ENCODE results near the gene NAXD.
"Not testable (repeated sequence)": the region's sequence is repeated elsewhere in the genome, so short reads cannot be mapped to it uniquely, and the experiment has no call there.

NAXD gene

DNA sequence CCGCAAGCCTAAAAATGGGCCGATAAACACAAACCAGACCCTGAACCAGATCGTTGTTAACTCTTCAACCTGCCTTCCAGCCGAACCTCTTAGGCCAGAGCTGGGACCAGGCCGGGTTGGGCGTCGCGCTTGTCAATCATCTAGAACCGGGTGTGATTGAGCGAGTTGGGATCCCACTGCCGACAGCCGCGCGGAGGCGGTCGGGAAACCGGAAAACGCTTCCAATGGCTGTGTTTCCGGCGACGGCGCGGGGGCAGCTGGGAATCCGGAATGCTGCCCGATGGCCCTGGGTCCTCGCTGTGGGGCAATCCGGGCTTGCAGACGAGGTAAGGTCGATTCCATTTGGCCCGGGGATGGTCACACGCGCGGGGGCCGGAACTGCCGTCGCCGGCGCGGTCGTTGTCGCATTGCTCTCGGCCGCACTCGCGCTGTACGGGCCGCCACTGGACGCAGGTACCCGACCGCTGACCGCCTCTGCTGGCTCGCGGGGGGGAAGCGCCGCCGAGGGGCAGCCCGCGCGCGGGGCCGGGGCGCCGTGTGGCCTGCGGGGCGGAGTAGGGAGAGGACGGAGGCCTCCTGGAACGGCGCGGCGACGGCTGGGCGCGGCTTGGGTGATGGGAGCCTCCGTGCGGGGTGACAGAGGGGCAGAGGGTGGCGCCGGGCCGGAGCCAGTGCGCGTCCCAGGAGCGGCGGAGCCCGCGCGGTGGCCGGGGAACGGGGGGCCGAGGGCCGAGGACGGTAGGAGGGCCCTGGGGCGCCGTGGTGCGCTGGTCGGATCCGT lies at the start of gene NAXD:
Gene NAXD, plus strand, starts transcription at position 224 of the 781 bp plus-strand sequence. Its CDS starts 57 bp downstream, at position 281.
- peak; percentile 63 for DNase-seq (ENCODE audit: low read depth)

DNA sequence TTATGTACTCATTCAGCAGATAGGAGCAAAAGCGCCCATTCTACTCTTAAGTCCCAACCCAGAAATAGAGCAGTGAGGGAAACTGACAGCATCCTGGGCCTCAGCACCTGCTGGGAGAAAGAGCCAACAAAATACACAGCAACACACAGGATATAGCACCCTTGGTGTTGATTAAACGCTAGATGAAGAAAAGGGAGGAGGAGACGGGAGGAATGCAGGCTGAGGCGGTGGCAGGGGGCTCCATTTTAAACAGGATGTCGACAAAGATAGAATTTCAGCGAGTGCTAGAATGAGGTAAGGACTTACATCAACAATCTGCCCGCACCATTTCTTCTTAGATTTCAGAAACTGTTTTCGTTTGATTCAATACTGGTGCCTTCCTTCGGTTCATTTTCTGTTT lies 49.2 kb upstream of the NAXD start:
- no peak for DNase-seq (ENCODE audit: low read depth)

DNA sequence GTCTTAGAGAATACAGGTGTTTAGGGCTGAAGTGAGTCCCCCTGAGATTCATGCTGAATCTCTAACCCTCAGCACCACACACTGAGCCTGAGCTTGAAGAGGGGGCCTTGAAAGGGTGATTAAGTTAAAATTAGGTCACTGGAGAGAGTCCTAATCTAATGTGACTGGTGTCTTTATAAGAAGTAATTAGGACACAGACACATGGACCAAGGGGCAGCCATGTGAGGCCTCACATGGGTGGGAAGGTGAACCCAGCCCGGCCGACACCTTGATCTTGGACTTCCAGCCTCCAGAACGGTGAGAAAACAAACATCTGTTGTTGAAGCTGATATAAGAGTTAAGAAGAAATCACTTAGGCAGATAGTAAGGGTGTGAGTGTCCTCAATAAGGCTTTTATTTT lies 46.7 kb upstream of the NAXD start:
- no peak for DNase-seq (ENCODE audit: low read depth)

DNA sequence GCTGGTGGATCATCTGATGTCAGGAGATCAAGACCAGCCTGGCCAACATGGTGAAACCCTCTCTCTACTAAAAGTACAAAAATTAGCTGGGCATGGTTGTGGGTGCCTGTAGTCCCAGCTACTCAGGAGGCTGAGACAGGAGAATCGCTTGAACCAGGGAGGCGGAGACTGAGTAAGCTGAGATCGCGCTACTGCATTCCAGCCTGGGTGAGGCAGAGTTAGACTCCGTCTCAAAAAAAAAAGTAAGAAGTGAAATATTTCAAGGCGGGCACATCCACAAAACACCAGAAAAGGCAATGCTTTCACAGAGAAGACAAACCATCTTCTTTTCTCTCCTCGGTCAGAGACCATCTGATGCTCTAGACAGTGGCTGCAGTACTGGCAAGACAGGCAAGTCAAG lies 45.4 kb upstream of the NAXD start:
- not testable (repeated sequence) for DNase-seq (ENCODE audit: low read depth)

DNA sequence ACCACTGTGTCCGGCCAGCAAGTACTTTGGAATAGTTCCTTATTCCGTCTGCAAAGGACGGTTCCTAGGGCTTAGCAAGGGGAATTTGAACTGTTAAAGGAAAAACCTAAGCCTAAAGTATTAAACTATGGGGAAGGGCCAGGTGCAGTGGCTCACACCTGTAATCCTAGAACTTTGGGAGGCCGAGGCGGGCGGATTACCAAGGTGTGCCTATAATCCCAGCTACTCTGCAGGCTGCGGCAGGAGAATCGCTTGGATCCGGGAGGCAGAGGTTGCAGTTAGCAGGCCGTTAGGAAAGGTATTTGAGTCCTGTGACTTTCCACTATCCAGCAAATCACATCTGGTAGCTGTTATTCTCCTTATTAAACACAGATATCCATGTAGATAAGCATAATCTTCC lies 44.5 kb upstream of the NAXD start:
- DNase-seq (ENCODE audit: low read depth): no peak

DNA sequence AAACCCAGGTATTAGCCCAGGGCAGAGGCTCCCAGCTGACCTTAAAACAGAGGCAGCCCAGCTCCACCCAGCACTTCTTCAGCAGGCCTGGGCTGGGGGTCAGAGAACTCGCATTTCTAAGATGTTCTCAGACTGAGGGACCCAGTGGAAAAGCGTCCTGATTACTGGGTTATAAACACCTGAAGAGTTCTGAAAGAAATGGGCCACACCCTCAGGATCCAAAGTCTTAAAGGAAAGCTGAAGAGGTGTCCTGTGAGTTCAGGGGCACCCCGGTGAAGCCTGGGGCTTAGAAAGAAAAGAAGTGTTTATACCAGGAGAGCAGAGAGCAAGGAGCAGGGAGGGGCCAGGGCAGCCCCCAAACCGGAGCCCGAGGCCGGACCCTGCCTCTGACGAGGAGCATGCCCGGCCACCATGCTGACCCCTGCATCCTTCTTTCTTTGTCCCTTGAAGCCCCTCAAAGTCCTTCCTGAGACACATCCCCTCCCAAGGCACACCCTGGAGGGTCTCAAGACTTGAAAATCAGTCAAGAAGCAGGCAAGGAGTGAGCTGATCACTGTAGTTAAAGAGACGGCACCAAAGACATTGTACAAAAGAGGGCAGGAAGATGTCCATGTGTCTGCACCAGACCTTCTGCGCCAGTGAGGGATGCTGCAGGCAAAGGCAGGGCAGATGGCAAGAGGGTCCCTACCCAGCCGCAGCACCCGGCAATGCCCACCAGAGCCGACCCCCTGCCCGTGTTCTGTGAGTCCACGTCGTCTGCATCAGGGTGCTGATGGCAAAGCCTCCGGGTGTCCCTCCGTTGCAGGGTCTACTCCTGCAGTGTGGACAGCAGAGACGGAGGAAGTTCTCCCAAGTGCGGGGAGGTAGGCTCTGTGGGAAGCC lies 43.2 kb upstream of the NAXD start:
- no peak for DNase-seq (ENCODE audit: low read depth)

DNA sequence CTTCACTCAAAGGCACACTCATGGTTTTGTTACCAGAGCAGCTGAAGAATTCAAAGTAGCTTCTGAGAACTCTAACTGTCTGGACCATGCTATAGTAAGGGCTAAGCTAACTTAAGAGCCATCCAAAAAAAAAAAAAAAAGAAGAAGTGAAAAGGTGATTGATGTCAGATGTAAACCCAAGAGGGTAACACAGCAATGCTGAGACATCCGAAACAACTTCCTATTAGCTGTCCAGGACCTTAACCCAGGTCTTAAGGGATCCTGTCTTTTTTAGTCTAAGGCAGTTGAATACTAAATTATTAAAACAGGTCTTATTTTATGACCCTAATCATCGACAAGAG lies 42.6 kb upstream of the NAXD start:
- no peak for DNase-seq (ENCODE audit: low read depth)

DNA sequence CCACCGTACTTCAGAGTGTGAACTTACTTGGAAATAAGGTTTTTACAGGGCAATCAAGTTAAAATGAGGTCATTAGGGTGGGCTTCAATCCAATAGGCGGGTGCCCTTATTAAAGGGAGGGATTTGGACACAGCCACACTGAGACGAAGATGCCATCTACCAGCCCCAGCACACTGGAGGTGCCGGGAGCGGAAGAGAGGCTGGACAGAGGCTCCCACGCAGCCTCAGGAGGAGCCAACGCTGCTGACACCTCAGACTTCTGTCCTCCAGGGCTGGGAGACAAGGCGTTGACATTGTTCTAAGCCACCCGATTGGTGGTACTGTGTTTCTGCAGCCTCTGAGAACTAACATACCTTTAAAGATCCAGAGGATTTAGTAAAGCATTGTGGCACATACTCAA lies 41.2 kb upstream of the NAXD start:
- DNase-seq (ENCODE audit: low read depth): no peak

DNA sequence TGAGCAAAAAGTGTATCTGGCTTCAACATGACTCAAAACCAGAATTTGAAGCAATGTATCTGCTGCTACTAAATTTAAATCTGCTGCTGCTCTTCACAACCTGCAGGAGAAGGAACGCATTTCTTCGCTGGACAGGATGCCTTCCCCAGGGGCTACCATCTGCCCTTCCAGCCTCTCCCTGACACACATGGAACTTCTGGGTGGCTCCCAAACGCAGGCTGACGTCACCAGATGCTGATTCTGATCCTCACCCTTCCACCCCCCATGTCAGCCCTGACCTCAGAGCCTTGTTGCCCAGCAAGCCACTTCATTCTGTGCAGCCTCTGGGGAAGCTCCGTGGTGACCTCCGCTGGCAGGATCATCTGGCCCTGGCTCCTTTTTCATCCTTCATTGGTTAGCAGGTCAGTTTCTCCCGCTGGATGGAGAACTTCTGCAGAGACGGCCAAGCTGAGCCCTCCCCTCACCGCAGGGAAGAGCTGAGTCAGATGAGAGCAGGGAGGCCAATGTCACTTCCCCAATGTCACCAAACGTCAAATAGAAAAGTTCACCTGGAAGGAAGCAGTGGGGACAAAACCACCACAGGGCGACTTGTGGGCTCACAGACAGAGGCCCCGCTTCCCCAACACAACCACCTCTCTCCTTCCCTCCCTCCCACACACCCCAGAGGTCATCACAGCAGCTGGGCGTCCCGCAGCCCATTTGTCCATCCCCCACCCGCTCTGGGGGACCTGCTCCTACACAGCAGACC lies 39.8 kb upstream of the NAXD start:
- DNase-seq (ENCODE audit: low read depth): no peak

DNA sequence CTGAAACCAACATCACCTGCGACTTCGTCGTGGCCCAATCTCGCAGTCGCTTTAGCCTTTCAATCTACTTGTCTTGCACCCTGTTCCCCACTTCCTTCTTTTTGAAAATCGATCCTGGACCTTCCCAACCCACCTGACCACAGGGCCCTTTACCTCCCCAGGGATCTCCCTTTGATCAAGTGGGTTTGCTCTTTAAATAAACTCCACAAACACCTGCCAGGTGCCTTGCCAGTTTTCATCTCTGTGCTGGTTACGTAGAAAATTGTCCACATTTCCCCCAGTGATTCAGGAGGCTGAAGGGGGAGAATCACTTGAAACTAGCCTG lies 39.3 kb upstream of the NAXD start:
- DNase-seq (ENCODE audit: low read depth): no peak

DNA sequence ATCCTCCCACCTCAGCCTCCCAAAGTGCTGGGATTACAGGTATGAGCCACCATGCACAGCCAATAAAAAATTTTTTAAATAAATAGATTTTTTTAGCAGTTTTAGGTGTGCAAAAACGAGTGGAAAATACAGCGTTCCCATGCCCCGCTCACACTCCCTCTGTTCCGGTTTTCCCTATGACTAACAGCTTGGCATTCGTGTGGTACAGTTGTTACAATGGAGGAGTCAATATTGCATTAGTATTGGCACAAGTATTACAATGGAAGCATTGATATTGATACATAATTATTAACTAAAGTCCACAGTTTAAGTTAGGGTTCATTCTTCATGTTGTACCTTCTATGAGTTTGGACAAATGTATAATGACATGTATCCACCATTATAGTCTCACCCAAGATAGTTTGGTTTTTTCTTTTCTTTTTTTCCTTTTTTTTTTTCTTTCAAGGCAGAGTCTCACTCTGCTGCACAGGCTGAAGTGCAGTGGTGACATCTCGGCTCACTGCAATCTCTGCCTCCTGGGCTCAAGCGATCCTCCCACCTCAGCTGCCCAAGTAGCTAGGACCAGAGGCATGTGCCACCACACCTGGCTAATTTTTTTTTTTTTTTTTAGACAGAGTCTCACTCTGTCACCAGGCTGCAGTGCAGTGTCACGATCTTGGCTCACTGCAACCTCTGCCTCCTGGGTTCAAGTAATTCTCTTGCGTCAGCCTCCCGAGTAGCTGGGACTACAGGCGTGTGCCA lies 38.4 kb upstream of the NAXD start:
- DNase-seq (ENCODE audit: low read depth): no peak

DNA sequence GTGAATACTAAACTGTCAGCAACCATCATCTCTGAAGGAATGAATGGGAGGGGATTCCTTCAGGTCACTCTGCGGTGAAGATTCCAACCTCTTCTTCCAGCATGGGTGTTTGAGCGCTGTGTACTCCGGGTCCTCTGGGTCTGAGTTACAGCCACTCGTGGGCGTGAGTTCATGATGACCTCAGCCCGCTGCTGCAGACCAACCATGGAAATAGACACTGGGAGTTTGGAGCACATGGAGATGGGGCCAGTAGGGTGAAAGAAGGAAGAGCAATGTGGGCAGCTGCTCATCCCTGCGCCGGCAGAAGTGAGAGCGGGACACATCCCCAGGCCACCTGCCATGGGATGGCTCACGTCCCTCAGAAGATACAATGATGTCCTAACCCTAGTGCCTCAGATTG lies 37.0 kb upstream of the NAXD start:
- DNase-seq (ENCODE audit: low read depth): no peak

DNA sequence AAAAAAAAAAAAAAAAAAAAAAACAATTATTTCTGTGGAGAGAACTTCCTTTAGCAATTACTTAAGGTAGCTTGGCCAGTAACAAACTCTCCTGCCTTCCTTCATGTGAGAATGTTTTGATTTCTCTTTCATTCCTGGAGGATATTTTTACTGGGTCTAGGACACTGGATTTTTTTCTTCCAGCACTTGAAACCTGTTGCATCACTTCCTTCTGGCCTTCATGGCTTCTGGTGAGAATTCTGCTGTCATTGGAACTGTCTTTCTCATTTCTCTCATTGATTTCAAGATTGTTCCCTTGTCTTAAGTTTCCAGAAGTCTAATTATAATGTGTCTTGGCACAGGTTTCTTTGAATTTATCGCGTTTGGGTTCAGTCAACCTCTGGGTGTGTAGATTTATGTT lies 34.5 kb upstream of the NAXD start:
- no peak for DNase-seq (ENCODE audit: low read depth)

DNA sequence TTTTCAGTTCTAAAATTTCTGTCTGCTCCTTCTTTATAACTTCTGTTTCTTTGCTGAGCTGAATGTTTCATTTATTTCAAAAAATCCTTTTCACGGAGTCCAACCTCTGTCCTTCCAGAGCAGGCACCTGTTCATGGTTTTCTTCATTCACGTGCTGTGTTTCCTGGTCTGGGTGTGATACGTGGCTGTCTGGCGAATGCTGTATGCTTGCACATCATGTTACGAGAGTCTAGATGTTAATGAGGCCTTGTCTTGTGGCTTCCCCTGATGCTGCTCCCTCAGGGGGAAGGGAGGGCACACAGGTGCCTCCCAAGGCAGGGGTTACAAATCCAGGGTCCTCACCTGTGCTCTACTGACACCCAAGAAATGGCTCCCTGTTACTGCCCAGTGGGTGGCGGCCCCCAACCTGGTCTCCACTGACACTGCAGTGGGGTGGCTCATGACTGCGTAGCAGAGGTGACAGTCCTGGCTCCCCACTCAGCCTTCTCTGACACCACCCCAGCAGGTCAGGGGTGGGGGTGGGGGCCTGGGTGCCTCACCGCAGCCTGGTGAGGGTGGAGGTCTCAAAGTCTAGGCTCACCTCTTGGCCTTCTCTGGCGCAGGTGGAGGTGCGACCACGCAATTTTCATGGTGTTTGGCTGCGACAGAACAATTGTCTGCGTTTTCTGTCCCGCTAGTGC lies 33.7 kb upstream of the NAXD start:
- DNase-seq (ENCODE audit: low read depth): no peak

DNA sequence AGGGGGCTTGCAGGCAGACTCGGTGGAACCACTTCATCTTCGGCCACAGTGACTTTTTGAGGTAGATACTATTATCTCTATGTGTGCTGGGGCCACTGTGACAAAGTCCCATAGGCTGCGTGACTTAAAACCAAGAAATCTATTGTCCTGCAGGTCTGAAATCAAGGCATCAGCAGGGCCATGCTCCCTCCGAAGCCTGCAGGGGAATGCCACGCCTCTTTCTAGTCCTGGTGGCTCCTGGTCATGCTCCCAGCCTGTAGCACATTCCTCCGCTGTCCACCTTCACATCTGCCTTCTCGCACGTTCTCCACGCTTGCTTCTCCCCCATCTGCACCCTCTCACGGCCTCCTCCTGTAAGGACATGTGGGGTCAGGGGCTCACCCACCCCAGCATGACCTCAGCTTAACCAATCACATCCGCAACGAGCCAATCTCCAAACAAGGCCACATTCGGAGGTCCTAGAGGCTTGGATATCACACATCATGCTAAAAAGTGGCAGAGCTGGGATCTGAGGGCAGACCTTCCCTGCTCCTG lies 32.9 kb upstream of the NAXD start:
- no peak for DNase-seq (ENCODE audit: low read depth)

DNA sequence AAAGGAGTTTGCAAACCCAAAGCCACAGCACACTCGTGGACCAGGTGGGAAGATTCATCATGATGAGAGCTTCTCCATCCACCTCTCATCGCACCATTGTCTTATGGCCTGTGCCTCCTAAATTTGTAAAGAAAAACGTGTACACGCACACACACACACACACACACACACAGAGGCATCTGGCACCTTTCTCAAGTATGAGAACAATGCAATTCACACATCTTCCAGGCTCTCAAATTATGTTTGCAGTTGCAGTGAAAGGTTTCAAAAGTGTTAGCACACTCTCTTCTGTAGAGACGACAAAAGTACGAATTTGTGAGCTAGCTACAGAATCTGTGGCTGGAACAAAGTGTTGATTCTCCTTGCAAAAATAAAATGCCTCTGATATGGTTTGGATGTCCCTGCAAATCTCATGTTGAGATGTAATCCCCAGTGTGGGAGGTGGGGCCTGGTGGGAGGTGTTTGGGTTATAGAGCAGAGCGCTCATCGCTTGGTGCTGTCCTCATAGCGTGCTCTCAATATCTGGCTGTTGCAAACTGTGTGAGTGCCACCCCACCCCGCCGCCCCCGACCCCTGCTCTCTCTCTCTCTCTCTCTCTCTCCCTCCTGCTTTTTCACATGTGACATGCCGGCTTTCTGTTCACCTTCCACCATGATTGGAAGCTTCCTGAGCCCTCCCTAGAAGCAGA lies 32.0 kb upstream of the NAXD start:
- no peak for DNase-seq (ENCODE audit: low read depth)

DNA sequence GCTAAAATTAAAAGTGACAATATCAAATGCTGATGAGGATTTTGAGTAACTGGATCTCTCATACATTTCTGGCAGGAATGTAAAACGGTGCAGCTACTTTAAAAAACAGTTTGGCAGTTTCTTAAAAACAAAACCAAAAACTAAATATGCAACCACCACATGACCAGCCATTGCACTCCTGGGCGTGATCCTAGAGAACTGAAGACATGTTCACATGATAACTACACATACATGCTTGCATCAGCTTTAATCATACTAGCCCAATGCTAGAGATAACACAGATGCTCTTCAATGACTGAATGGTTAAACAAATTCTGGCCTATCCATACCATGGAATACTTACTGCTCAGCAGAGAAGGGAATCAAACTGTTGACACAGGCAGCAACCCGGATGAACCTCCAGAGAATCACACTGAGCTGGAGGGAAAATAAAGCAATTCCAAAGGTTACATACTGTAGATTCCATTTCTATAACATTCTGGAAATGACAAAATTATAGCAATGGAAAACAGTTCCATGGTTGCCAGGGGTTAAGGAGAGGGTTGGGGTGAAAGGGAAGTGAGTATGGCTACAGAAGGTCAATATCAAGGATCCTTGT lies 25.5 kb upstream of the NAXD start:
- DNase-seq (ENCODE audit: low read depth): no peak

DNA sequence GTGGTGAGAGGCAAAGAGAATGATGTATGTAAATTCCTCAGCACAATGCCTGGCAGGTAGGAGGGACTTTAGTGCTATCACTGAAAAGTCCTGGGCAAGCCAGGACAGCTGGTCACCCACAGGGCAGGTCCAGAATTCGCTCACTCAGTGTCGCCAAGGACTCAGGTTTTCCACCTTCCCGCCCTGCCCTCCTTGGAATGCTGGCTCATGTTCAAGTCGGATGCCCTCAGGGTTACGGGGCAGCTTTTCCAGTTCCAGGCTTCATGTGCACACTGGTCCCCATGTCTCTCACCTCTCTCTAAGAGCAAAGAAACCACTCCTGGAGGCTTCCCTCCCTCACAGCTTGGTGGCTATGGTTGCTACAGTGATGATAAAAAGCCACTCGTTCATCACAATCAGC lies 24.8 kb upstream of the NAXD start:
- no peak for DNase-seq (ENCODE audit: low read depth)

DNA sequence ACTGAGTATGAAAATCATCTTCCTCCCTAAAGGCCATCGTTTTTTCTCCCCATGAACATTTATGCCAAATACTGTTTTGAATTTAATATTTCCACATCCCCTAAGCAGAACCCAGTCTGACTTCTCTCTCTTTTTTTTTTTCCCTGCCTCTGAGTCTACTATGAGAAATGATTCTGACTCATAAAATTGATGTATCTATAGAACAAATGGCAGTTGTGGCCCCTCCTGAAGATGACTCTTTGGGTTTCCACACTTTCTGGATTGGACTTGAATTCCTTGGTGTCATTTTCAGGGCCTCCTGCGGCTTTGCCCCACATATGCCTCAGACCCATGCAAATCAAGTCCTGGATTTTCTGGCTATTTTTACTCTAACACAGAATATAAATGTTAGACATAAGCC lies 22.7 kb upstream of the NAXD start:
- no peak for DNase-seq (ENCODE audit: low read depth)

DNA sequence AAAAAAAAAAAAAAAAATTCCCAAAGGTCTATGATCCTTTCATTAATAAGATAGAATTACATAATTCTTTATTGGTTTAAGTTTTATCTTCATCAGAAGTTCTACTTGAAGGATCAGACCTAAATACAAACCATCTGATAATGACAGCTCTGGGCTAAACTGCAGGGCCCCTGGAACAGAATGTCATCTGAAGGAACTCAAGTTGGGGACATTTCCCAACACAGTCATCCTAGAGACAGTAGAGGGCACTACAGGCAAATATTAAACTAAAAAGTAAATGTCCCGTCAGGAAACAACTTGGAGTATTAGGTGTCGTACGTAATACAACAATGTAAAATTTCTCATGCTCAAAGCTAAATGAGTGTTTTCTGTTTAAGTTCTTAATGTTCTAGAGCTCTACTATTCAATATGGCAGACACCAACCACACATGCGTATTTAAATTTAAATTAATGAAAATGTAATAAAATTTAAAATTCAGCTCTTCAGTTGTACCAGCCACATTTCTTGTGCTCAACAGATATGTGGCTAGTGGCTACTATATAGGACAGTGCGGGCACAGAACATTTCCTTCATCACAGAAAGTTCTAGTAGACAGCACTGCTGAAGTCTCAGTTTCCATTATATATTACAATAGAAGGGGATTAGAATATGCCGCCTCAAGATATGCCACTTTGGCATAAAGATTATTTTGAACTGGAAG lies 21.8 kb upstream of the NAXD start:
- DNase-seq (ENCODE audit: low read depth): peak; percentile 8
